NCI-H345 treated with DMSO at 0.1 percent for 48 hours (cell line): ENCODE results near the gene SOX21.

Source experiments
- DNase-seq: peaks from one replicate; lab custom pipeline; 2025; ENCODE audit not compliant: unreplicated experiment; lab: John Stamatoyannopoulos, UW

SOX21 gene

GRCh38 chr13:94709001-94709834, 3.1 kb downstream of the SOX21 start:
- DNase-seq: peak; percentile 54

- peak; percentile 74 for DNase-seq
Observed at GRCh38 chr13:94708031-94708859, 4.1 kb downstream of the SOX21 start.

GRCh38 chr13:94707400-94708021, 4.8 kb downstream of the SOX21 start:
- DNase-seq: peak; percentile 74

GRCh38 chr13:94706843-94707399, 5.4 kb downstream of the SOX21 start:
- peak; percentile 100 for DNase-seq

GRCh38 chr13:94706101-94706842, 6.1 kb downstream of the SOX21 start:
- peak; percentile 100 for DNase-seq

- DNase-seq: no peak
Observed at GRCh38 chr13:94705081-94706030, 7.0 kb downstream of the SOX21 start.

GRCh38 chr13:94704377-94705080, 7.8 kb downstream of the SOX21 start:
- no peak for DNase-seq

GRCh38 chr13:94703721-94704314, 8.5 kb downstream of the SOX21 start:
- DNase-seq: no peak

- DNase-seq: no peak
Observed at GRCh38 chr13:94703271-94703670, 9.1 kb downstream of the SOX21 start.

GRCh38 chr13:94702181-94703041, 9.9 kb downstream of the SOX21 start:
- no peak for DNase-seq

GRCh38 chr13:94701313-94702180, 10.8 kb downstream of the SOX21 start:
- DNase-seq: no peak

- no peak for DNase-seq
Observed at GRCh38 chr13:94700536-94700935, 11.8 kb downstream of the SOX21 start.

- no peak for DNase-seq
Observed at GRCh38 chr13:94700051-94700535, 12.3 kb downstream of the SOX21 start.

GRCh38 chr13:94696171-94696570, 16.2 kb downstream of the SOX21 start:
- DNase-seq: no peak

GRCh38 chr13:94692030-94692429, 20.3 kb downstream of the SOX21 start:
- DNase-seq: no peak

GRCh38 chr13:94683409-94683808, 28.9 kb downstream of the SOX21 start:
- DNase-seq: no peak
